PC-3 (cell line): ENCODE results near the gene WDR19. TPM values are rescaled to one million over a fixed set of nuclear protein-coding genes. Genes with fewer than 3 reads are reported as not detected.

ENCODE experiments used
- ATAC-seq: fragments of 200-7000 bp; cut with Tn5 transposase; 2 replicates; pipeline ENCODE4 v1.9.1; 2020; ENCODE audit warnings: mild to moderate bottlenecking, moderate library complexity
- BruUV-seq: library from RNA; stranded (reverse); fragments of 400-500 nt; replicated peaks from 2 replicates; lab custom pipeline; 2021; lab: Mats Ljungman, UMichigan
- CTCF ChIA-PET: fragments of 300-600 bp; sonication (Branson Sonifier 250); formaldehyde crosslinking; loops from one replicate; lab custom pipeline; 2022; ENCODE audit warnings: antibody characterized with exemption; lab: Charles Lee
- POLR2A ChIA-PET: fragments of 300-600 bp; sonication (Branson Sonifier 250); formaldehyde crosslinking; loops from one replicate; lab custom pipeline; 2022; ENCODE audit warnings: antibody characterized with exemption; ENCODE audit not compliant: unreplicated experiment; lab: Charles Lee
- DNase-seq: peaks from one replicate; pipeline ENCODE4 v3.0.0-alpha.2; 2015
- H2AFZ ChIP-seq: fragments of 300-600 bp; sonication (generic); 2 replicates; pipeline ENCODE4 v1.6.0; 2016; ENCODE audit warnings: antibody characterized with exemption, low read length
- H3F3A ChIP-seq: fragments of 300-600 bp; sonication (generic); one replicate; pipeline ENCODE4 v1.6.0; 2017; ENCODE audit warnings: antibody characterized with exemption, low read length, control low read depth, mild to moderate bottlenecking; ENCODE audit not compliant: unreplicated experiment
- H3K27ac ChIP-seq: fragments of 300-600 bp; sonication (generic); 2 replicates; pipeline ENCODE4 v1.5.1; 2016; ENCODE audit warnings: mild to moderate bottlenecking, low read length
- H3K27me3 ChIP-seq: fragments of 300-600 bp; sonication (generic); 2 replicates; pipeline ENCODE4 v1.6.1; 2016; ENCODE audit warnings: low read length, mixed read lengths
- H3K36me3 ChIP-seq: fragments of 300-600 bp; sonication (generic); 2 replicates; pipeline ENCODE4 v1.6.1; 2016; ENCODE audit warnings: low read depth, mixed run types, low read length, mixed read lengths
- H3K4me1 ChIP-seq: fragments of 300-600 bp; sonication (generic); 2 replicates; pipeline ENCODE4 v1.5.1; 2016; ENCODE audit warnings: low read length; ENCODE audit not compliant: insufficient read depth
- H3K4me2 ChIP-seq: fragments of 300-600 bp; sonication (generic); 2 replicates; pipeline ENCODE4 v1.6.0; 2016; ENCODE audit warnings: low read length
- H3K4me3 ChIP-seq: fragments of 300-600 bp; sonication (generic); 2 replicates; pipeline ENCODE4 v1.5.1; 2016; ENCODE audit warnings: mild to moderate bottlenecking, low read length, mixed read lengths
- H3K79me2 ChIP-seq: fragments of 300-600 bp; sonication (generic); 2 replicates; pipeline ENCODE4 v1.6.1; 2017; ENCODE audit warnings: low read length, mixed read lengths
- H3K9ac ChIP-seq: fragments of 300-600 bp; sonication (generic); 2 replicates; pipeline ENCODE4 v1.6.0; 2016; ENCODE audit warnings: mild to moderate bottlenecking, low read length
- H3K9me2 ChIP-seq: fragments of 300-600 bp; sonication (generic); replicated peaks from 2 replicates; pipeline ENCODE4 v1.6.1; 2016; ENCODE audit warnings: mixed run types, low read length, mixed read lengths
- H3K9me3 ChIP-seq: fragments of 300-600 bp; sonication (generic); 2 replicates; pipeline ENCODE4 v1.6.1; 2016; ENCODE audit warnings: low read length, mixed read lengths
- H4K20me1 ChIP-seq: fragments of 300-600 bp; sonication (generic); 2 replicates; pipeline ENCODE4 v1.6.1; 2016; ENCODE audit warnings: low read length, mixed read lengths
- EZH2 ChIP-seq: fragments of 300-600 bp; sonication (generic); IDR thresholded peaks from one replicate; pipeline ENCODE4 v1.6.1; 2017; ENCODE audit warnings: antibody characterized with exemption, mild to moderate bottlenecking, low read length; ENCODE audit not compliant: unreplicated experiment
- EZH2phosphoT487 ChIP-seq: fragments of 300-600 bp; sonication (generic); IDR thresholded peaks from 2 replicates; pipeline ENCODE4 v1.6.1; 2018; ENCODE audit warnings: mild to moderate bottlenecking, antibody characterized with exemption, low read length, borderline replicate concordance
- intact Hi-C: fragments of 100-400 bp; cut with micrococcal nuclease; formaldehyde crosslinking; loops from 2 replicates; pipeline ENCODE4 v1.9.0; 2023
- total RNA-seq: library from RNA; depleted of rRNA; stranded (reverse); fragments of >200 nt; gene quantifications from 2 replicates; pipeline ENCODE4 v1.2.3, GENCODE V29; 2014
- TF ChIP-seq, protein P1 (sequence below): fragments of 300-600 bp; sonication (generic); conservative IDR thresholded peaks from 2 replicates; pipeline ENCODE4 v1.5.1; 2017; ENCODE audit warnings: antibody characterized with exemption, low read depth, mild to moderate bottlenecking, low read length

WDR19 gene
- total RNA-seq, 1 experiment from 2014 or later = 11.0 TPM

GRCh38 chr4:39295784-39296183, 113.5 kb downstream of the WDR19 start:
- Histone ChIP-seq H3K79me2 (no peaks in the 10 kb centered on the region), H3K4me2 (no peak overlapping the region), H4K20me1 (no peaks in the 10 kb centered on the region), H3K4me3 (no peak overlapping the region), H3K36me3 (peaks cover 7% of the 10 kb centered on the region; the same call in 1 of the 2 replicates), H3K4me1 (no peaks in the 10 kb centered on the region), H3K9ac (no peak overlapping the region), H3K27me3 (no peaks in the 10 kb centered on the region), H3K9me2 (no peaks in the 10 kb centered on the region), H3K9me3 (no peaks in the 10 kb centered on the region), H3K27ac (no peak overlapping the region), H2AFZ (no peak overlapping the region), H3F3A (no peaks in the 10 kb centered on the region)
- TF ChIP-seq, protein P1, sequence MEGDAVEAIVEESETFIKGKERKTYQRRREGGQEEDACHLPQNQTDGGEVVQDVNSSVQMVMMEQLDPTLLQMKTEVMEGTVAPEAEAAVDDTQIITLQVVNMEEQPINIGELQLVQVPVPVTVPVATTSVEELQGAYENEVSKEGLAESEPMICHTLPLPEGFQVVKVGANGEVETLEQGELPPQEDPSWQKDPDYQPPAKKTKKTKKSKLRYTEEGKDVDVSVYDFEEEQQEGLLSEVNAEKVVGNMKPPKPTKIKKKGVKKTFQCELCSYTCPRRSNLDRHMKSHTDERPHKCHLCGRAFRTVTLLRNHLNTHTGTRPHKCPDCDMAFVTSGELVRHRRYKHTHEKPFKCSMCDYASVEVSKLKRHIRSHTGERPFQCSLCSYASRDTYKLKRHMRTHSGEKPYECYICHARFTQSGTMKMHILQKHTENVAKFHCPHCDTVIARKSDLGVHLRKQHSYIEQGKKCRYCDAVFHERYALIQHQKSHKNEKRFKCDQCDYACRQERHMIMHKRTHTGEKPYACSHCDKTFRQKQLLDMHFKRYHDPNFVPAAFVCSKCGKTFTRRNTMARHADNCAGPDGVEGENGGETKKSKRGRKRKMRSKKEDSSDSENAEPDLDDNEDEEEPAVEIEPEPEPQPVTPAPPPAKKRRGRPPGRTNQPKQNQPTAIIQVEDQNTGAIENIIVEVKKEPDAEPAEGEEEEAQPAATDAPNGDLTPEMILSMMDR = no peak
- TF ChIP-seq EZH2phosphoT487 = no peak
- TF ChIP-seq EZH2 = no peak
- ATAC-seq (no peak), DNase-seq (no peak)
- intact Hi-C loops = no loop called here
- CTCF ChIA-PET = no interaction called here
- POLR2A ChIA-PET = no interaction called here
- BruUV-seq = no TSS peak

DNA sequence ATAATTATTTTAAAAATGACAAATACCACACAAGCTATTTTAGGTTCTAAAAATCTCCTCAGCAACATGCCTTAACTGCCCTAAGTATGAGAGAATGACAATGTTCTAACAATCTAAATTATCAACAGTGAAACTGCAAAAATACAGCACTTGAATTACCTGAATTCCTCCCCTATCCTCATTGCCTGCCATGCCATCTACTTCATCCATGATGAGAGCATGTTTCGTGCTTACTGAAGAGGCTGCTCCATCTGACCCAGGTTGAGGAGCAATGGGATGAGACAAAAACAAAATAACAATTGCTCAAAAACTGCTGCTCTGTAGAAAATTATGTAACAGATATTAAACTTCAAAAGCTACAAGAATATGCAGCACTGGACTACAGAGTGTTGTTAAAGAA, 120.6 kb downstream of the WDR19 start:
- H3K36me3 ChIP-seq = peaks cover 23% of the 10 kb centered on the region; the same call in 1 of the 2 replicates
- TF ChIP-seq EZH2 = no peak
- no peak for TF ChIP-seq EZH2phosphoT487
- TF ChIP-seq, protein P1 = no peak
- no TSS peak for BruUV-seq
- ATAC-seq (no peak), DNase-seq (no peak)
- no peaks in the 10 kb centered on the region for H3K9me2 ChIP-seq
- no peaks in the 10 kb centered on the region for H3F3A ChIP-seq
- H4K20me1 ChIP-seq = no peaks in the 10 kb centered on the region
- no peak overlapping the region for H3K9ac ChIP-seq
- no peaks in the 10 kb centered on the region for H3K9me3 ChIP-seq
- no peaks in the 10 kb centered on the region for H3K27me3 ChIP-seq
- POLR2A ChIA-PET = no interaction called here
- CTCF ChIA-PET = no interaction called here
- no peak overlapping the region for H3K4me3 ChIP-seq
- no peak overlapping the region for H3K4me2 ChIP-seq
- H2AFZ ChIP-seq = no peak overlapping the region
- intact Hi-C loops = no loop called here
- H3K27ac ChIP-seq = no peak overlapping the region
- H3K4me1 ChIP-seq = no peaks in the 10 kb centered on the region
- H3K79me2 ChIP-seq = no peaks in the 10 kb centered on the region

- H3K9ac ChIP-seq = no peak overlapping the region
- H3K9me3 ChIP-seq = no peaks in the 10 kb centered on the region
- POLR2A ChIA-PET = no interaction called here
- no TSS peak for BruUV-seq
- H3K27ac ChIP-seq = no peak overlapping the region
- H3K36me3 ChIP-seq = peaks cover 31% of the 10 kb centered on the region; the same call in 1 of the 2 replicates
- H3K4me2 ChIP-seq = no peak overlapping the region
- H3K4me3 ChIP-seq = no peak overlapping the region
- no peaks in the 10 kb centered on the region for H3F3A ChIP-seq
- H4K20me1 ChIP-seq = no peaks in the 10 kb centered on the region
- DNase-seq (no peak), ATAC-seq (no peak)
- no peak overlapping the region for H2AFZ ChIP-seq
- no peaks in the 10 kb centered on the region for H3K9me2 ChIP-seq
- H3K79me2 ChIP-seq = no peaks in the 10 kb centered on the region
- H3K27me3 ChIP-seq = no peaks in the 10 kb centered on the region
- intact Hi-C loops = no loop called here
- no peak for TF ChIP-seq EZH2phosphoT487
- TF ChIP-seq EZH2 = no peak
- TF ChIP-seq, protein P1 = no peak
- CTCF ChIA-PET = no interaction called here
- no peaks in the 10 kb centered on the region for H3K4me1 ChIP-seq
Measured at GRCh38 chr4:39303871-39304270, 121.5 kb downstream of the WDR19 start.
